ENCODE results near the gene MARCHF10.
"Not testable (repeated sequence)": the region's sequence is repeated elsewhere in the genome, so short reads cannot be mapped to it uniquely, and the experiment has no call there.

MARCHF10 gene

DNA sequence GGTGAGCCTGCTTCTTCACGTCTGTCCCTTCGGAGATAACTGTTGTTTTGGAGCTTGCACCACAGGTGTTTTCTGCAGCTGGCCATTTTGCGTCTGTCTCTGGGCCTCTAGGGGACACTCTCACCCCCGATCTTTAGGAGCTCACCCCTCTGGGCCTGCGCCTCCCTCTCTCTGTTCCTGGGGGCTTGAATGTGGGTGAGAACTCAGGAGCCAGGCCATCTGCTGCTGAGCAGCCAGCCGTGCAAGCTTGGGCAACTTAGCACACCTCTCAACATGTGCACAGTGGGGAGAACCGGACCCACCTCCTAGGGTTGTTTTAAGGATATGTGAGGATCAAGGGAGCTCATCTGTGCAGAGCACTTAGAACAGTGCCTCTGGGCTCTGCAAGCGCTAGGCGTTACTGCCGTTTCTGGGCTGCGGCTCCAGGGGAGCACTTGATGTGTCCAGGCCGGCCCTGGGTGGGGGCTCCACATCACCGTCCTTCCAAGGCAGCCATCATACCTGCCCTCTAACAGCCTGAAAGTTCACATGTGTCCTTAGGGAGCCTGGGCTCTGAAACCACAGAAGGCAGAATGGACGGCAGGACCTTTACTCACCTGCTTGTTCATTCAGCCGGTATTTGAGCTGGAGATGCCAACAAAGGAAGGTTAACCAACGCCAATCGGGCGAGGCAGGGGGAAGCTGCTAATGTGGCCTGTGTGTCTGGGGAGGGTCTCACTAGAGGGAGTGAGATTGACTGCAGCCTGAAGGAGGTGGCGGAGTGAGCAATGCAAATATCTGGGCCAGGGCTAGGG lies 114.3 kb downstream of the MARCHF10 start:
- DNase-seq: no peak

DNA sequence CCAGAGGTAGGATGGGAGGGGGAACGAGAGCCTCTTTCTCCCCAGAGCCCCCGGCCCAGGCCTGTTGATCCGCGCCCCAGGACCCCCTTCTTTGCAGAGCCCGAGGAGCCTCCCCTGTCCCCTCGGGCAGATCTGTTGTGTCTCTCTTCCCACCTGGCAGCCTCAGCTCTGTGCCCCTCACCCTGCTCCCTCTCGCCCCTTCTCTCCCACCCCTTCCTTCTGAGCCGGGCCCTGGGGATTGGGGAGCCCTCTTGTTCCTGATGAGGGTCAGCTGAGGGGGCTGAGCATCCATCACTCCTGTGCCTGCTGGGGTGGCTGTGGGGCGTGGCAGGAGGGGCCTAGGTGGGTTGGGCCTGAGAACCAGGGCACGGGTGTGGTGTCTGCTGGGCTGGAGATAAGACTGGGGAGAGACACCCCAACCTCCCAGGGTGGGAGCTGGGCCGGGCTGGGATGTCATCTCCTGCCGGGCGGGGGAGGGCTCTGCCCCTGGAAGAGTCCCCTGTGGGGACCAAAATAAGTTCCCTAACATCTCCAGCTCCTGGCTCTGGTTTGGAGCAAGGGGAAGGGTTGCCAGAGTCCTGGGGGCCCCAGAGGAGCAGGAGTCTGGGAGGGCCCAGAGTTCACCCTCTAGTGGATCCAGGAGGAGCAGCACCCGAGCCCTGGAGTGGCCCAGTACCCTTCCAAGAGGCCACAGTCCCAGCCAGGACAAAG lies 115.2 kb downstream of the MARCHF10 start:
- DNase-seq: no peak

DNA sequence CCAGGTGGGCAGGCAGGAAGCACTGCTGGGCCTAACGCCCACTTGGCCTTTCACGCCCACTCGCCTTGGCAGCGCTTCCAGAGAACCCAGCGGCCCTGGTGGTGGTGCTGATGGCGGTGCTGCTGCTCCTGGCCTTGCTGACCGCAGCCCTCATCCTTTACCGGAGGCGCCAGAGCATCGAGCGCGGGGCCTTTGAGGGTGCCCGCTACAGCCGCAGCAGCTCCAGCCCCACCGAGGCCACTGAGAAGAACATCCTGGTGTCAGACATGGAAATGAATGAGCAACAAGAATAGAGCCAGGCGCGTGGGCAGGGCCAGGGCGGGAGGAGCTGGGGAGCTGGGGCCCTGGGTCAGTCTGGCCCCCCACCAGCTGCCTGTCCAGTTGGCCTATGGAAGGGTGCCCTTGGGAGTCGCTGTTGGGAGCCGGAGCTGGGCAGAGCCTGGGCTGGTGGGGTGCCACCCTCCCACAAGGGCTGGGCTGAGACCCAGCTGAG lies 115.9 kb downstream of the MARCHF10 start:
- DNase-seq: no peak

GRCh38 chr17:62691589-62691915 lies 116.6 kb downstream of the MARCHF10 start:
- not testable (repeated sequence) for DNase-seq

DNA sequence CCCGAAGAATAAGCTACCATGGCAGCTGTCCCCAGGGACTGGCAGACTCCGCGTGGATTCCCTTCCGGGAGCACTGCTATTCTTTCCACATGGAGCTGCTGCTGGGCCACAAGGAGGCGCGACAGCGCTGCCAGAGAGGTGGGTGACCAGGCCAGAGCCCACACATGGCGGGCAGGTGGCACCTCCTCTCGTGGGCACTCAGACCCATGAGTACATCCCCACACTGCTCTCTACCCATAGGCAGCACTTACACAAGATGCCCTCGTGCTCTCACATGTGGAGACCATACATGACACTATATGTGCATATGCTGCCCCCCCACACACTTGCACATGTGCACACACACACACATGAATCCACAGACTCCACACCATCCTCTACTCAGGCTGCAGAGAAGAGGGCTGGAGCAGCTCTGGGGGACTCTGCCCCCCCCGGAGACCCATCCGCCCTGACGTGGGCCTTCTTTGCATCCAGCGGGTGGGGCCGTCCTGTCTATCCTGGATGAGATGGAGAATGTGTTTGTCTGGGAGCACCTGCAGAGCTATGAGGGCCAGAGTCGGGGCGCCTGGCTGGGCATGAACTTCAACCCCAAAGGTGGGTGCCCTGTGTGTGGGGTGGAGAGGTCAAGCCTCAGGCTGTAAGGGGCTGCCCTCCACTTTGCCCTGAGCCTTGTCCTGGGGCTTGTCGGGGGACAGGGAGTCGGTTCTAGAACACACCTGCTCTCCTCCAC lies 117.8 kb downstream of the MARCHF10 start:
- DNase-seq: no peak

- DNase-seq: no peak
Measured at GRCh38 chr17:62689441-62690167, 118.5 kb downstream of the MARCHF10 start.

DNA sequence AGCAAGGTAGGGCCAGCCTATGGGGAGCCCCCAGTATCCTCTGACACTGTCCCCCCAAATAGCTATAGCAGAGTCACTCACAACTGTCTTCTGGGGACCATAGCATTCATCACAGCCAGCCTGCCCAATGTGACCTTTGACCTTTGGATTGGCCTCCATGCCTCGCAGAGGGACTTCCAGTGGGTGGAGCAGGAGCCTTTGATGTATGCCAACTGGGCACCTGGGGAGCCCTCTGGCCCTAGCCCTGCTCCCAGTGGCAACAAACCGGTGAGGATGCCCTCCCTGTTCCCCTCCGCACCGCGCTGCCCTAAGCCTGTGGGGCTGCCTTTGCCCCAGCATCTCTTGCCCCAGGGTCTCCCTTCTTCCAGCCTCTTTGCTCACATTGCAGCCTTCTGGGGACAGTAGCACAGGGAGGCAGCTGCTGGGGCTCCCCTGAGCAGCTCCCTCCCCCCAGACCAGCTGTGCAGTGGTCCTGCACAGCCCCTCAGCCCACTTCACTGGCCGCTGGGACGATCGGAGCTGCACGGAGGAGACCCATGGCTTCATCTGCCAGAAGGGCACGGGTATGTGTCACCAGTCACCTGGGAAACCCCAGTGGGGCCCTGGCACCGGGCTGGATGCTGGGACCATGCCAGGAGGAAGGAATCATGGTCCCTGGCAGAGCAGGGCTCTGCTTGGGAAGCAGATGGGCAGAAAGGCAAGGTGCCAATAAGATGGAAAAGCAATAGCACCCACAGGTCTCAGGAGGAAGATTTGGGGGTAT lies 119.5 kb downstream of the MARCHF10 start:
- no peak for DNase-seq

DNA sequence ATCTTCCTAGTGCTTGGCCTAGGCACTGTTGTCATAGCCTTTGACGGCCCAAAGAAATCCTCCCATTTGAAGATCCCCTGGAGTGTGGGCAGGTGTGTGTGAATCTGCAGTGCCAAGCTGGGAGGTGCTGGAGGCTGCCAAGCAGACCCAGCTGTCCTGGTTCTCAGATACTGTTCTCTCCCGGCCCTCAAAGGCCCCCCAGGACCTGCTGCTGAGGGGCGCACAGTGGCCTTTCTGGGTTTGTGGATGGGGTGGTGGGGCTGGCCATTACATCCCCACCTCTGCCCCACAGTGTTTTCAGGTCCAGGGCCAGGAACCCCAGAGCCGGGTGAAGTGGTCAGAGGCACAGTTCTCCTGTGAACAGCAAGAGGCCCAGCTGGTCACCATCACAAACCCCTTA lies 120.1 kb downstream of the MARCHF10 start:
- no peak for DNase-seq

- DNase-seq: no peak
Measured at GRCh38 chr17:62684179-62684578, 123.9 kb downstream of the MARCHF10 start.

DNA sequence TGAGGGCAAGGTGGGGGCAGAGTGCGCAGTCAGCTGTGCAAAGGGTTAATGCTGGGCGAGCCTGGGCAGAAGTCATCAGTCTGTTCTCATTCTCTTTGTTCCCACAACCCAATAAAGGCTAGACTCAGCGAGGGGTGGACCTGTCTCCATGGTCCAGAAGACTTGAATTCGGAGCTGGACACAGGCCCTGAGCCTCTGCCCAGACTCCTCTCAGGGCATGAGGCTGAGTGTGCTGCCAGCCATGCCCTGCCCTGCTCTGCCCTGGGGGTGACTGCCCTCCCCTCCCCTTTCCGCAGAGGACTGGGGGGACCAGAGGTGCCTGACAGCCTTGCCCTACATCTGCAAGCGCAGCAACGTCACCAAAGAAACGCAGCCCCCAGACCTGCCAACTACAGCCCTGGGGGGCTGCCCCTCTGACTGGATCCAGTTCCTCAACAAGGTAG lies 126.2 kb downstream of the MARCHF10 start:
- no peak for DNase-seq

- no peak for DNase-seq
Measured at GRCh38 chr17:62681061-62681938, 126.8 kb downstream of the MARCHF10 start.

- no peak for DNase-seq
Measured at GRCh38 chr17:62680541-62681052, 127.5 kb downstream of the MARCHF10 start.

- DNase-seq: no peak
Measured at GRCh38 chr17:62679866-62680377, 128.2 kb downstream of the MARCHF10 start.

- no peak for DNase-seq
Measured at GRCh38 chr17:62678214-62678919, 129.7 kb downstream of the MARCHF10 start.

DNA sequence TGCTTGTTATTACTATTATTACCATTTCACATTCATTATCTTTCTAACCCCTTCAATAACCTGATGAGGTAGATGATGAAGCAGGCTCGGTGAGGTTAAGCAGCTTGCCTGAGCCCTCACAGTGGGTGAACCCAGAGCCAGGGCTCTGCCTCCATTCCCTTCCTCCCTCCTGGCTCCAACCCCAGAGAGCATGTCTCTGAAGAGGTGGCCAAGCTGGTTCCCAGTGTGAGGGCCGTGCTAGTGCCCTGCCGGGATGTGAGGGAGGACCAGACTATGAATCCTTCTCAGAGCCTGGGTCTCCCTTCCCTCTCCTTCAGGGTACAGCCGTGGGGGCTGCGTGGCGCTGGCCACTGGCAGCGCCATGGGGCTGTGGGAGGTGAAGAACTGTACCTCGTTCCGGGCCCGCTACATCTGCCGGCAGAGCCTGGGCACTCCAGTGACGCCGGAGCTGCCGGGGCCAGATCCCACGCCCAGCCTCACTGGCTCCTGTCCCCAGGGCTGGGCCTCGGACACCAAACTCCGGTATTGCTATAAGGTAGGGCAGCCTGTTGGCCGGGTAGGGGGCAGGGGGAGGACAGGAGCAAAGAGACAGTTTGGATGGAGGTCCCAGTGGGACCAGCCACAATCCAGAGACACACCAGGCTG lies 131.0 kb downstream of the MARCHF10 start:
- no peak for DNase-seq

DNA sequence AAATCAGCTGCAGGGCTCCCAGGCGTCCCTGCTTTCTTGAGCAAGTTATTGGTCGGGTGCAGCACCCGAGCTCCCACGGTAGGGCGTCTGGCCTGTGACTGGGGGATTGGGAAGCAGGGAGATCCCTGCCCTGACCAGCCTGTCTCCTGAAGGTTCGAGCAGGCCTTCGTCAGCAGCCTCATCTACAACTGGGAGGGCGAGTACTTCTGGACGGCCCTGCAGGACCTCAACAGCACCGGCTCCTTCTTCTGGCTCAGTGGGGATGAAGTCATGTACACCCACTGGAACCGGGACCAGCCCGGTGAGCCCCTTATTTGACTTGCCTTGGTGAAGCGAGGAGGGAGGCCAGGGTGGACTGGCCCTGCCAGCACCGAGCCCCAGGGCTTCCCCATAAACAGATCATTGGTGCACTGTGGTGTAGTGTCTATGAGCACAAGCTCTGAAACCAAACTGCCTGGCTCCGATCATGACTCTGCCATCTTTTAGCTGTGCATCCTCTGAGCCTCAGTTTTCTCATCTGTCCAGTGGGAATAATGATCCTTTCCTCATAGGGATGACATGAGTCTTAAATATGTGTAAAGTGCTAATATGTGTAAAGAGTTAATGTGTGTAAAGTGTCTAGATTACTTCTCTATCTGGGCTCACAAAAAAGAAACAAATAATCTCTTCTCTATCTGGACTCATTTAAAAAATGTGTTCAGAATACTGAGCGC lies 131.7 kb downstream of the MARCHF10 start:
- no peak for DNase-seq

DNA sequence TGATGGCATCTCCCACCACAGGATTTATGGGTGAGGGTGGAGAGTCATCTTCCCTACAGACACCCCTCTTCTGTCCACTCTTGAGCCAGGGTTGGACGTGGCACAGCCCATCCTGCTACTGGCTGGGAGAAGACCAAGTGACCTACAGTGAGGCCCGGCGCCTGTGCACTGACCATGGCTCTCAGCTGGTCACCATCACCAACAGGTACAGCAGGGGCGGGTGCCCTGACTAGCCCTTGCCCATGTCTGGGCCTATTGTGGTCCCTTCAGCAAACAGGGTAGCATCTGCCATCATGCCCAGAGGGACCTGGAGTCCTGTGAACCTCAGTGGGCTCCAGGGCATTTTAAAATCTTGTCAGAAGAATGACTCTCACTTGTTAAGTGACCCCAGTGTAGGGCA lies 132.4 kb downstream of the MARCHF10 start:
- no peak for DNase-seq

GRCh38 chr17:62675260-62675659 lies 132.9 kb downstream of the MARCHF10 start:
- DNase-seq: no peak

DNA sequence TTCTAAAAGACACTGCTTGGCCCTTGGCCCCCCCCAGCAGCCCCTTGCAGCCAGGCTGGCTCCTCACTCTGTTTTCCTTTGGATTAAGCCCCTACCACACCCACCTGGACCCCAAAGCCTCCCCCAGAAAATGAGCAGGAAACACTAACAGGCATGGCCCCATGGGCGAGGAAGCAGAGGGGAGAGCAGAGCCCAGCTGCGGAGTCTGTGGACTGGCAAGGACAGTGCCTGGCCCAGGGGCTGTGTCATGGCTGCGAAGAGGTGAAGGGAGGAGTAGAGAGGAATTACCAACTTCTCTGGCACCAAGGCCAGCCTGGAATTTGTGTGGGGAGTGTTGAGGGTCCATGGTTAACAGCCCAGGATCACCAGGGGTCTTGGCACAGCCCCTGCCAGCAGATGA lies 133.3 kb downstream of the MARCHF10 start:
- DNase-seq: no peak
